ENCODE results near the gene CLIC3.

The CLIC3 gene

GRCh38 chr9:137017071-137017470, 20.7 kb upstream of the CLIC3 start:
- H4K20me1 ChIP-seq (ENCODE audit: insufficient read depth, low read length): no peaks in the 10 kb centered on the region
- H3K9me2 ChIP-seq (replicated peaks; ENCODE audit: insufficient read depth, low read length): no peaks in the 10 kb centered on the region
- no peak overlapping the region for H3K4me2 ChIP-seq (ENCODE audit: low read depth, low read length)
- H3K9me3 ChIP-seq (replicated peaks; ENCODE audit: insufficient read depth, low read length): no peaks in the 10 kb centered on the region
- no peaks in the 10 kb centered on the region for H3K4me1 ChIP-seq (ENCODE audit: low read length)
- no peaks in the 10 kb centered on the region for H3K79me2 ChIP-seq (ENCODE audit: low read length)
- no peak overlapping the region for H3K4me3 ChIP-seq (ENCODE audit: low read length)
- no peaks in the 10 kb centered on the region for H3K36me3 ChIP-seq (replicated peaks; ENCODE audit: insufficient read depth, low read length)
- no peak overlapping the region for H3K9ac ChIP-seq (ENCODE audit: low read length)
- DNase-seq: no peak
- H3F3A ChIP-seq (ENCODE audit: insufficient read depth, low read length): no peaks in the 10 kb centered on the region
- peaks cover 51% of the 10 kb centered on the region for H3K27me3 ChIP-seq (replicated peaks; ENCODE audit: insufficient read depth, low read length)
- TF ChIP-seq EZH2phosphoT487 (IDR thresholded peaks at IDR 0.05; ENCODE audit: low read length) (no peak), EZH2 (optimal IDR thresholded peaks at IDR 0.05; ENCODE audit: low read depth, low read length) (no peak), CTCF (IDR thresholded peaks at IDR 0.05; ENCODE audit: low read length) (no peak)
- H2AFZ ChIP-seq (ENCODE audit: low read length): no peak overlapping the region
- H3K27ac ChIP-seq (ENCODE audit: low read length): no peak overlapping the region

- Histone ChIP-seq H3K36me3 (replicated peaks; ENCODE audit: insufficient read depth, low read length) (no peaks in the 10 kb centered on the region), H3K79me2 (ENCODE audit: low read length) (no peaks in the 10 kb centered on the region), H4K20me1 (ENCODE audit: insufficient read depth, low read length) (no peaks in the 10 kb centered on the region), H2AFZ (ENCODE audit: low read length) (no peak overlapping the region), H3K4me3 (ENCODE audit: low read length) (no peak overlapping the region), H3K9ac (ENCODE audit: low read length) (no peak overlapping the region), H3F3A (ENCODE audit: insufficient read depth, low read length) (no peaks in the 10 kb centered on the region), H3K9me3 (replicated peaks; ENCODE audit: insufficient read depth, low read length) (no peaks in the 10 kb centered on the region), H3K9me2 (replicated peaks; ENCODE audit: insufficient read depth, low read length) (no peaks in the 10 kb centered on the region), H3K4me1 (ENCODE audit: low read length) (no peaks in the 10 kb centered on the region), H3K27ac (ENCODE audit: low read length) (no peak overlapping the region), H3K4me2 (ENCODE audit: low read depth, low read length) (no peak overlapping the region), H3K27me3 (replicated peaks; ENCODE audit: insufficient read depth, low read length) (peaks cover 51% of the 10 kb centered on the region)
- TF ChIP-seq EZH2 (optimal IDR thresholded peaks at IDR 0.05; ENCODE audit: low read depth, low read length): no peak
- no peak for TF ChIP-seq EZH2phosphoT487 (IDR thresholded peaks at IDR 0.05; ENCODE audit: low read length)
- no peak for TF ChIP-seq CTCF (IDR thresholded peaks at IDR 0.05; ENCODE audit: low read length)
- DNase-seq: no peak
These were observed 20.1 kb upstream of the CLIC3 start for GRCh38 chr9:137016436-137016835.

GRCh38 chr9:137015976-137016375, 19.6 kb upstream of the CLIC3 start:
- Histone ChIP-seq H3K79me2 (ENCODE audit: low read length) (no peaks in the 10 kb centered on the region), H3K27me3 (replicated peaks; ENCODE audit: insufficient read depth, low read length) (peaks cover 50% of the 10 kb centered on the region), H3K9me2 (replicated peaks; ENCODE audit: insufficient read depth, low read length) (no peaks in the 10 kb centered on the region), H3K36me3 (replicated peaks; ENCODE audit: insufficient read depth, low read length) (no peaks in the 10 kb centered on the region), H3F3A (ENCODE audit: insufficient read depth, low read length) (no peaks in the 10 kb centered on the region), H3K9me3 (replicated peaks; ENCODE audit: insufficient read depth, low read length) (no peaks in the 10 kb centered on the region), H2AFZ (ENCODE audit: low read length) (no peak overlapping the region), H3K4me2 (ENCODE audit: low read depth, low read length) (no peak overlapping the region), H3K9ac (ENCODE audit: low read length) (no peak overlapping the region), H3K27ac (ENCODE audit: low read length) (no peak overlapping the region), H3K4me3 (ENCODE audit: low read length) (no peak overlapping the region), H3K4me1 (ENCODE audit: low read length) (no peaks in the 10 kb centered on the region), H4K20me1 (ENCODE audit: insufficient read depth, low read length) (no peaks in the 10 kb centered on the region)
- DNase-seq: no peak
- TF ChIP-seq EZH2 (optimal IDR thresholded peaks at IDR 0.05; ENCODE audit: low read depth, low read length) (no peak), EZH2phosphoT487 (IDR thresholded peaks at IDR 0.05; ENCODE audit: low read length) (no peak), CTCF (IDR thresholded peaks at IDR 0.05; ENCODE audit: low read length) (no peak)
